Gastroesophageal sphincter (tissue), 3 donors: ENCODE results near the gene SPDYE3.

ENCODE experiments used
- CTCF ChIP-seq, 4 experiments: fragments of 200-600 bp in 2 of 4; fragments of 450-650 bp in 2 of 4; sonication (generic) in 1 of 4; IDR thresholded peaks; one replicate each; pipeline ENCODE4 v1.5.1; 2017 to 2019; ENCODE audit warnings: antibody characterized with exemption in 4 of 4, mild to moderate bottlenecking in 2 of 4, moderate library complexity in 2 of 4
- POLR2AphosphoS5 ChIP-seq: sonication (generic); formaldehyde crosslinking; IDR thresholded peaks from one replicate; pipeline ENCODE4 v1.6.1; 2017; ENCODE audit warnings: antibody characterized with exemption

DNA sequence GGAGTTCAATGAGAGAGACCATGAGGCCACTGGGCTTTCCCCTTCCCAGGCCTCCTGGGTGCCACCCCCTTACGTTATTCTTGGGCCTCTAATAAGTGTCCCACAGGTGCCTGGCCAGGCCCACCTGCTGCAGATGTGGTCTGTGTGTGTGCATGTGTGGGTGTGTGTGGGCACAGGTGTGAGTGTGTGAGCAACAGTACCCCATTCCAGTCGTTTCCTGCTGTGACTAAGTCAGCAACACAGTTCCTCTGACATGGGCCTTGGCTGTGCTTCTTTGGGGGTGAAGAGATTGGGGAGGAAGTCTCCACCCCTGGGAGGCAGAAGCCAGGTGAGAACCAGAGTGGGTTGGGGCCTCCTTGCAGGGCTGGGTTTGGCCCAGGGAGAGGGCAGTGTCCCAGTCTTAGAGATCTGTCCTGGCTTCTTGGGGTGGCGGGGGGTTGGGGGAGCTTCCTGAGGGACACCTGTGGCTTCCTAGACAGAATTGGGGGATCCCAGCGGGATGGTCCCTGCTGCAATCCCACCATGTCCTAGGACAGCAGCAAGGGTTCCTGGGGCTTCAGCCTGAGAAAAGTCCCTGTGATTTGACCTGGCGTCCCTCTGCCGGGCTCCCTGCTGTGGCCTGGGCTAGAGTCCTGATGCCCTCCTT lies 46.3 kb downstream of the SPDYE3 start:
- TF ChIP-seq CTCF (IDR thresholded peaks at IDR 0.05), result no peak
- TF ChIP-seq POLR2AphosphoS5, result no peak
